HG03095 (cell line): ENCODE results near the gene EXOC6.

Source experiments
- ATAC-seq: cut with Tn5 transposase; IDR thresholded peaks from one replicate; pipeline ENCODE4 v1.9.1; 2021; ENCODE audit warnings: moderate library complexity; ENCODE audit not compliant: unreplicated experiment

The EXOC6 gene

GRCh38 chr10:92848441-92849233 is at the start of gene EXOC6:
Gene EXOC6, plus strand, starts transcription at chr10:92848520. Its CDS starts 14 bp downstream, at chr10:92848534.
- peak; percentile 79 for ATAC-seq

GRCh38 chr10:92799568-92799967 is 48.8 kb upstream of the EXOC6 start:
- ATAC-seq: no peak

DNA sequence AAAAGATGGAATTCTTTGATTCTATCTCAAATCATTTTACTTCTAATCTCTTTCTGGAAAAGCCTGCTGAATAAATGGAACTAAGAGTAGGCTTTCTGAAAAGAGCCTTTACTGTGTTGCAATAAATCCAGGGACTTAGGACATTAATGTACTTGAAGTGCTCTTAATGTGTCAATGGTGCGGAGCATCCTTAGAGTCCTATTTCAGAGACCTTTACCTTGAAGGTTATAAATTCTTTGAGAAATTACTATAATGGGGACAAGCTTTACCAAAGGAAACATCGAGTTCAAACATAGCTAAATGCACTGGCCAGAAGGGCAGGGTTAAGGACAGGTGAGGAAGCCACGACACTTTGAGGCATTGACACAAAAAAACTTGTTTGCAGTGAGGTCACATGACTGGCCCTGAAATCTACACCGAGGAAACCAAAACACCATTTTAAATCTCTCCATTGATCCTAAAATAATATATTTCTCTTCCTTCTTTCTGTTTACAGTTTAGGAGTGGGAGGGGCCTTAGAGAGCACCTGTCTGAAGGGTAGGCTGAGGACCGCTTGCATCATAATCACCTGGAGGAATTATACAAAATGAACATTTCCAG is 48.1 kb upstream of the EXOC6 start:
- no peak for ATAC-seq

DNA sequence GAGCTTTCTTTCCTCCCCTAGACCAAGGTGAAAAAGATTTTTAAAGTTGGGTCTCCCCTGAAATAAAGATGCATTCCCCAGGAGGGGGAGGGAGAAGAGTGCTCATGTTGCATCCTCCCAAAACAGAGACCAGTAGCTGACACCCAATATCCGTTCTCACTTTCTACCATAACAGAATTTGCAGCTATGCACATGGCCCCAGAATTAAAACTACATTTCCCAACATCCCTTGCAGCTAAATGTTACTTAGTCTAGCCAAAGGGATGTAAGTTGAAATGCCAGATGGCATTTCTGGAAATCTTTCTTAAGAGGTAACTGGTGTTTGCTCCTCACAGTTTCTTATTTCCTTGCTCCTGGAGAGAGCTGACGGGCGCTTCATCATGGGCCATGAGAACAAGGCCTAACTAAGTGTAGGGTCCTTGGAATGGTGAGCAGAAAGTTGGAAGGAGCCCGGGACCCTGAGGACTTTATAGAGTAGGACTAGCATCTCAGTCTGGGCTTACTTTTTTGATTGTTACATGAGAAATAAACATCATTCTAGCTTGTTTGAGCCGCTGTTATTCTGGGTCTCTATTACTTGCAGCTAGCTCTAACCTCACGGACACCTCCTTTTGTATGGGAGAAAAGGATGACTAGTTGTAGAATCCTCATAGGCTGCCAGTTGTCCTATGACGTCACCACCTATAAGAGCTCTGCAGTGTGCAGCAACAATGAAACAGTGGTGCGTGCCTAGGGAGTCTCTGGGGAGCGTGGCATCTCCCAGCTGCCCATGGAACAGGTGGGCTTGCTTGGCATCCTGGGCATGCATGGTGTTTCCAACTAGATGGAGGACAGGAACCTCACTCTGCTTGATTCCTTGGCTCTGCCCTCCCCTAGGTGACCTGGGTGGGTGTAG is 46.1 kb upstream of the EXOC6 start:
- no peak for ATAC-seq

DNA sequence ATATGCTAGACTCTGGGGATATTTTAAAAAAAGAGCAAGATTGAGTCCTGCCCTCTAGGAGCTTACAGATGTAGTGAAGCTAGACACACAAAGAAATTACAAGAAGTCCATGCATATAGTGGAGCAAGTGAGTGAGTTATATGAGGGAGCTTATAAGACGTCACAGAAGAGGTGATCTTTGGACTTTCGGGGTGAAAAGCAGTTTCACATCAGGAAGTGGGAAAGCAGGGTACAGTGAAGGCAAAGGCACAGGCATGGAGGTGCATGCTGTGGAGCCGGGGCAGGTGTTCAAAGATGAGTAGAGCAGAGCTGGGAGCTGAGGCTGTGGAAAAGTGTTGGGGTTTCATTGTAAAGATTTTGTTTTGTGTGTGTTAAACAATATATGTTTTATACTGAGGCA is 38.5 kb upstream of the EXOC6 start:
- no peak for ATAC-seq

- no peak for ATAC-seq
Measured at GRCh38 chr10:92810934-92811532, 37.3 kb upstream of the EXOC6 start.

- no peak for ATAC-seq
Measured at GRCh38 chr10:92811986-92812385, 36.3 kb upstream of the EXOC6 start.

DNA sequence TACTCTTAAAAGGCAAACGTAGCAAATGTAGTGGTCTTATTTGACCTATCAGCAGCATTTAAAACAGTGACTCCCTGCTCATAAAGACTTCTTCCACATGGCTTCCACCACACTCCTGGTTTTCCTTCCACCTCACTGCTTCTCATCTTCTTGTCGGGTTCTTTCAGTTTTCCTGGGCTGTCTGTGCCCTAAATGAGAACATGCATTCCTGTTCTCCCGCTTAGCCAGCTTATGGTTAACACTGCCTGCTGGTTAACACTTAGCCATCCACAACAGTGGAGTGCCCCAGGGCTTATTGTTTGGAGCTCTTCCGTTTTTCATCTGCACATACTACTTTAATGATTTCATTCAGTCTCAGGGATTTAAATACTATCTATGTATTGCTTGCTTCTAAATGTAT is 34.3 kb upstream of the EXOC6 start:
- no peak for ATAC-seq

GRCh38 chr10:92814790-92815189 is 33.5 kb upstream of the EXOC6 start:
- ATAC-seq: no peak

DNA sequence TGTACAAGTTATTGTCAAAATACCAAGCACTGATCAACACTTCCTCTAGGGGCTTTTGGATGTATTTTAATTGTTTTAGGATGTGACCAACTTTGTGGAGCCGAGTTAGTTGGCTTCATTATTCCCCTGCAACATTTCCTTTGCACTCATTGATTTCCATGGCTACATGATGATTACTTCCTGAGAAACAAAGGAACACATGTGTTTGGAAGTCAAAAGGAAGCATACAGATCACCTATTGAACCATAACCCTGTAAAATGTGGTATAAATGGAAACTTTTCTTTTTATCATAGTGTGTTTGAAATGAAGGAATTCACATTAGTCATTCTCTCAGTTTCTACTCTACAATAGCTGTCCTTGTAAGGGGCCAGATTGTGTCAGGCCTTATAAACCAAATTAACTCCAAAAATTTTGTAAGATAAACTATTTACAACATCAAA is 32.2 kb upstream of the EXOC6 start:
- ATAC-seq: no peak

GRCh38 chr10:92822060-92822634 is 26.2 kb upstream of the EXOC6 start:
- ATAC-seq: no peak

DNA sequence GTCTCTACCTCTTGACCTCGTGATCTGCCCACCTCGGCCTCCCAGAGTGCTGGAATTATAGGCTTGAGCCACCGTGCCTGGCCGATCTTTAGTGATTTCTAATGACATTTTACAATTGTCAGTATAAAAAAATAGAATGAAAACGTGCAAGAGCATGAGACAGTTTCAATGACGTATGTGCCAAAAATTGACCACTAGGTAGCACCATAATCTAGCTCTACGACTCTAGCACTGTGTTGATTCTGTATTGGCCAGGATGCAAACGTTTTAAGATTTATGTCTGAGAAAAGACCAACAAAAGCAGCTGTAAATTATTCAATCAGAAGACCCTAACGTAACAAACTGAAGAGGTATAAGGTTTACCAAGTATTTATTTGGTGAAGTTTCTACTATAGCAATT is 25.4 kb upstream of the EXOC6 start:
- ATAC-seq: no peak

DNA sequence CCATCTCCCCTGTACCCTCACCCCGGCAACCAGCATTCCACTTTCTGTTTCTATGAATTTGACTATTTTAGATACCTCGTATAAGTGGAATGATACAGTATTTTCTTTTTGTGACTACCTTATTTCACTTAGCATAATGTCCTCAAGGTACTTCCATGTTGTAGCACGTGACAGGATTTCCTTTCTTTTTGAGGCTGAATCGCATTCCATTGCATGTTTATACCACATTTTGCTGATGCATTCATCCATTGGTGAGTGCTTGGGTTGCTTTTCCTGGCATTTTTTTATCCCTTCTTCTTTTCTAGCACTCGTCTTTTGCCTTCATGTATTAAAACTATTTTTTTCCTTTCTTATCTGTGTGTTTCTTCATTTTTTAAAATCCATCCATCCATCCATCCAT is 22.3 kb upstream of the EXOC6 start:
- no peak for ATAC-seq

GRCh38 chr10:92826504-92826903 is 21.8 kb upstream of the EXOC6 start:
- ATAC-seq: no peak

GRCh38 chr10:92829042-92829785 is 19.1 kb upstream of the EXOC6 start:
- ATAC-seq: no peak

GRCh38 chr10:92829786-92830377 is 18.4 kb upstream of the EXOC6 start:
- ATAC-seq: no peak

- no peak for ATAC-seq
Measured at GRCh38 chr10:92830478-92831389, 17.6 kb upstream of the EXOC6 start.

- ATAC-seq: no peak
Measured at GRCh38 chr10:92832121-92832520, 16.2 kb upstream of the EXOC6 start.
